Liver (tissue), 9 donors: ENCODE data around the gene GDF2. TPM values are rescaled to one million over a fixed set of nuclear protein-coding genes. Genes with fewer than 3 reads are reported as not detected.

Experiments
- DNase-seq: peaks from one replicate; pipeline ENCODE4 v3.0.0-alpha.2; 2017; ENCODE audit warnings: low spot score
- H3K27ac ChIP-seq, 2 donors: one replicate each; pipeline ENCODE4 v1.7.0; 2013; ENCODE audit warnings: inconsistent platforms in 2 of 2, low read length in 2 of 2, control low read depth in 1 of 2, low read depth in 1 of 2, mild to moderate bottlenecking in 1 of 2
- H3K27me3 ChIP-seq, 4 donors: one replicate each; pipeline versions ENCODE4 v1.6.1 to v1.7.0; 2013; ENCODE audit warnings: low read length in 3 of 4, inconsistent platforms in 1 of 4, mild to moderate bottlenecking in 1 of 4, moderate library complexity in 1 of 4; ENCODE audit not compliant: control insufficient read depth in 4 of 4, insufficient read depth in 4 of 4
- H3K36me3 ChIP-seq, 4 donors: one replicate each; pipeline versions ENCODE4 v1.6.1 to v1.7.0; 2013; ENCODE audit warnings: low read length in 3 of 4, mild to moderate bottlenecking in 3 of 4, low read depth in 1 of 4, moderate library complexity in 1 of 4; ENCODE audit not compliant: control insufficient read depth in 4 of 4, insufficient read depth in 3 of 4
- H3K4me1 ChIP-seq, 4 donors: one replicate each; pipeline versions ENCODE4 v1.6.1 to v1.7.0; 2013; ENCODE audit warnings: low read length in 3 of 4, mild to moderate bottlenecking in 3 of 4, moderate library complexity in 1 of 4; ENCODE audit not compliant: control insufficient read depth in 4 of 4, insufficient read depth in 4 of 4
- H3K4me3 ChIP-seq, 3 donors: one replicate each; pipeline versions ENCODE4 v1.6.1 to v1.7.0; 2013; ENCODE audit warnings: low read length in 3 of 3, control low read depth in 1 of 3, low read depth in 1 of 3, mild to moderate bottlenecking in 1 of 3
- H3K9ac ChIP-seq, 2 donors: one replicate each; pipeline ENCODE4 v1.7.0; 2013; ENCODE audit warnings: low read length in 2 of 2, mild to moderate bottlenecking in 2 of 2, moderate library complexity in 2 of 2, control low read depth in 1 of 2, low read depth in 1 of 2
- H3K9me3 ChIP-seq, 4 donors: one replicate each; pipeline versions ENCODE4 v1.6.1 to v1.7.0; 2013; ENCODE audit warnings: low read length in 3 of 4; ENCODE audit not compliant: control insufficient read depth in 4 of 4
- EGR1 ChIP-seq, 2 donors: IDR thresholded peaks; 2 replicates each; pipeline ENCODE4 v1.6.1; 2016 to 2018; ENCODE audit warnings: antibody characterized with exemption in 2 of 2, low read depth in 2 of 2
- FOXA1 ChIP-seq: IDR thresholded peaks from 2 replicates; pipeline ENCODE4 v1.6.1; 2016; ENCODE audit warnings: antibody characterized with exemption
- FOXA2 ChIP-seq: IDR thresholded peaks from 2 replicates; pipeline ENCODE4 v1.6.1; 2016; ENCODE audit warnings: antibody characterized with exemption
- GABPA ChIP-seq, 2 donors: IDR thresholded peaks in 1 of 2; conservative IDR thresholded peaks in 1 of 2; 2 replicates each; pipeline ENCODE4 v1.6.1; 2016; ENCODE audit warnings: antibody characterized with exemption in 2 of 2, mild to moderate bottlenecking in 1 of 2, moderate library complexity in 1 of 2
- HNF4A ChIP-seq, 2 donors: conservative IDR thresholded peaks; 2 replicates each; pipeline ENCODE4 v1.6.1; 2016; ENCODE audit warnings: antibody characterized with exemption in 2 of 2, mild to moderate bottlenecking in 2 of 2
- HNF4G ChIP-seq: IDR thresholded peaks from 2 replicates; pipeline ENCODE4 v1.6.1; 2016; ENCODE audit warnings: antibody characterized with exemption
- JUND ChIP-seq, 2 donors: IDR thresholded peaks; 2 replicates each; pipeline ENCODE4 v1.6.1; 2016; ENCODE audit warnings: antibody characterized with exemption in 2 of 2
- NR2F2 ChIP-seq: IDR thresholded peaks from 2 replicates; pipeline ENCODE4 v1.6.1; 2016; ENCODE audit warnings: antibody characterized with exemption
- RAD21 ChIP-seq, 2 donors: IDR thresholded peaks; 2 replicates each; pipeline ENCODE4 v1.6.1; 2016; ENCODE audit warnings: antibody characterized with exemption in 2 of 2, mild to moderate bottlenecking in 2 of 2
- RXRA ChIP-seq, 2 donors: IDR thresholded peaks; 2 replicates each; pipeline ENCODE4 v1.6.1; 2017 to 2018; ENCODE audit warnings: antibody characterized with exemption in 2 of 2, mild to moderate bottlenecking in 1 of 2
- SP1 ChIP-seq: IDR thresholded peaks from 2 replicates; pipeline ENCODE4 v1.6.1; 2018; ENCODE audit warnings: antibody characterized with exemption, mild to moderate bottlenecking
- TAF1 ChIP-seq: conservative IDR thresholded peaks from 2 replicates; pipeline ENCODE4 v1.6.1; 2016; ENCODE audit warnings: antibody characterized with exemption, mild to moderate bottlenecking
- YY1 ChIP-seq: IDR thresholded peaks from 2 replicates; pipeline ENCODE4 v1.6.1; 2016; ENCODE audit warnings: antibody characterized with exemption, mild to moderate bottlenecking
- WGBS: extraction: QIAGEN DNeasy Blood & Tissue Kit; methylation state at CpG from one replicate; pipeline ENCODE4 v1.1.7; 2013; 5-methylcytosine and 5-hydroxymethylcytosine counted together
- polyA plus RNA-seq, 2 donors: library from polyadenylated mRNA; stranded (reverse) in 1 of 2; unstranded in 1 of 2; fragments of 200-250 nt in 1 of 2; fragments of >200 nt in 1 of 2; fragmentation: Nextera tagmentation in 1 of 2; extraction: Ambion mirVana in 1 of 2; gene quantifications; one replicate each; pipeline versions ENCODE4 v1.2.1 to v1.2.3, GENCODE V29; 2013 to 2015
- total RNA-seq, 2 donors: library from RNA; depleted of rRNA; stranded (reverse); fragments of >200 nt; gene quantifications; one replicate each; pipeline ENCODE4 v1.2.3, GENCODE V29; 2014
- TF ChIP-seq, protein P1 (sequence below): IDR thresholded peaks from 2 replicates; pipeline ENCODE4 v1.6.1; 2016; ENCODE audit warnings: antibody characterized with exemption
- TF ChIP-seq, protein P2 (sequence below): IDR thresholded peaks from 2 replicates; pipeline ENCODE4 v1.6.1; 2016; ENCODE audit warnings: antibody characterized with exemption, mild to moderate bottlenecking
- TF ChIP-seq, protein P3 (sequence below): fragments of 150-350 bp; IDR thresholded peaks from 2 replicates; pipeline ENCODE4 v1.5.1; 2017; ENCODE audit warnings: improper control_type of control experiment, low read depth, low read length; ENCODE audit not compliant: missing input control
- TF ChIP-seq, protein P4 (sequence below): IDR thresholded peaks from 2 replicates; pipeline ENCODE4 v1.6.1; 2016; ENCODE audit warnings: antibody characterized with exemption
- TF ChIP-seq, protein P5 (sequence below): IDR thresholded peaks from 2 replicates; pipeline ENCODE4 v1.6.1; 2016; ENCODE audit warnings: antibody characterized with exemption
- donor health status: healthy.
- donor health status: healthy.
- donor health status: healthy.
- donor health status: healthy.
- donor health status: healthy.

Gene GDF2
- total and polyA plus RNA-seq, 4 donors: 5.6 to 26.9 (median 14.5) TPM

DNA sequence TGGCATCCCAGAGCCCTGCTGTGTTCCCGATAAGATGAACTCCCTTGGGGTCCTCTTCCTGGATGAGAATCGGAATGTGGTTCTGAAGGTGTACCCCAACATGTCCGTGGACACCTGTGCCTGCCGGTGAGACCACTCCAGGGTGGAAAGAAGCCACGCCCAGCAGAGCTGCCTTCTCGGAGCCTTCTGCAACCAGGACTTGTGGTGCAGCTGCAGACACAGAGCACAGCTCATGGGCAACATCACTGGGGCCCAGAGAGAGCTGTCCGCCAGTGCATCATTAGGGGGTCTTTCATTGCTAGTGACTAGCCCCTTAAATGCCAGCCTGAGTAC, 9.6 kb upstream of the GDF2 start:
- Histone ChIP-seq H3K27ac (no peak overlapping the region), H3K9me3 (no peaks in the 10 kb centered on the region), H3K4me1 (no peaks in the 10 kb centered on the region), H3K36me3 (no peaks in the 10 kb centered on the region), H3K9ac (no peak overlapping the region), H3K4me3 (no peak overlapping the region), H3K27me3 (no peaks in the 10 kb centered on the region)
- WGBS: 75% methylated on average over 7 of the region's 7 CpGs
- DNase-seq: no peak
- TF ChIP-seq JUND (IDR thresholded peaks at IDR 0.05): no peak
- no peak for TF ChIP-seq FOXA2
- no peak for TF ChIP-seq SP1
- TF ChIP-seq RAD21 (IDR thresholded peaks at IDR 0.05): no peak
- TF ChIP-seq TAF1: no peak
- no peak for TF ChIP-seq EGR1 (IDR thresholded peaks at IDR 0.05; ENCODE audit: low read depth in 2 of 2)
- no peak for TF ChIP-seq NR2F2
- TF ChIP-seq RXRA (IDR thresholded peaks at IDR 0.05): no peak
- TF ChIP-seq, protein P1, sequence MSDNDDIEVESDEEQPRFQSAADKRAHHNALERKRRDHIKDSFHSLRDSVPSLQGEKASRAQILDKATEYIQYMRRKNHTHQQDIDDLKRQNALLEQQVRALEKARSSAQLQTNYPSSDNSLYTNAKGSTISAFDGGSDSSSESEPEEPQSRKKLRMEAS: no peak
- TF ChIP-seq FOXA1: no peak
- TF ChIP-seq, protein P2, sequence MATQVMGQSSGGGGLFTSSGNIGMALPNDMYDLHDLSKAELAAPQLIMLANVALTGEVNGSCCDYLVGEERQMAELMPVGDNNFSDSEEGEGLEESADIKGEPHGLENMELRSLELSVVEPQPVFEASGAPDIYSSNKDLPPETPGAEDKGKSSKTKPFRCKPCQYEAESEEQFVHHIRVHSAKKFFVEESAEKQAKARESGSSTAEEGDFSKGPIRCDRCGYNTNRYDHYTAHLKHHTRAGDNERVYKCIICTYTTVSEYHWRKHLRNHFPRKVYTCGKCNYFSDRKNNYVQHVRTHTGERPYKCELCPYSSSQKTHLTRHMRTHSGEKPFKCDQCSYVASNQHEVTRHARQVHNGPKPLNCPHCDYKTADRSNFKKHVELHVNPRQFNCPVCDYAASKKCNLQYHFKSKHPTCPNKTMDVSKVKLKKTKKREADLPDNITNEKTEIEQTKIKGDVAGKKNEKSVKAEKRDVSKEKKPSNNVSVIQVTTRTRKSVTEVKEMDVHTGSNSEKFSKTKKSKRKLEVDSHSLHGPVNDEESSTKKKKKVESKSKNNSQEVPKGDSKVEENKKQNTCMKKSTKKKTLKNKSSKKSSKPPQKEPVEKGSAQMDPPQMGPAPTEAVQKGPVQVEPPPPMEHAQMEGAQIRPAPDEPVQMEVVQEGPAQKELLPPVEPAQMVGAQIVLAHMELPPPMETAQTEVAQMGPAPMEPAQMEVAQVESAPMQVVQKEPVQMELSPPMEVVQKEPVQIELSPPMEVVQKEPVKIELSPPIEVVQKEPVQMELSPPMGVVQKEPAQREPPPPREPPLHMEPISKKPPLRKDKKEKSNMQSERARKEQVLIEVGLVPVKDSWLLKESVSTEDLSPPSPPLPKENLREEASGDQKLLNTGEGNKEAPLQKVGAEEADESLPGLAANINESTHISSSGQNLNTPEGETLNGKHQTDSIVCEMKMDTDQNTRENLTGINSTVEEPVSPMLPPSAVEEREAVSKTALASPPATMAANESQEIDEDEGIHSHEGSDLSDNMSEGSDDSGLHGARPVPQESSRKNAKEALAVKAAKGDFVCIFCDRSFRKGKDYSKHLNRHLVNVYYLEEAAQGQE: no peak
- no peak for TF ChIP-seq GABPA (IDR thresholded peaks at IDR 0.05 in 1 of 2, conservative IDR thresholded peaks at IDR 0.05 in 1 of 2)
- TF ChIP-seq, protein P3, sequence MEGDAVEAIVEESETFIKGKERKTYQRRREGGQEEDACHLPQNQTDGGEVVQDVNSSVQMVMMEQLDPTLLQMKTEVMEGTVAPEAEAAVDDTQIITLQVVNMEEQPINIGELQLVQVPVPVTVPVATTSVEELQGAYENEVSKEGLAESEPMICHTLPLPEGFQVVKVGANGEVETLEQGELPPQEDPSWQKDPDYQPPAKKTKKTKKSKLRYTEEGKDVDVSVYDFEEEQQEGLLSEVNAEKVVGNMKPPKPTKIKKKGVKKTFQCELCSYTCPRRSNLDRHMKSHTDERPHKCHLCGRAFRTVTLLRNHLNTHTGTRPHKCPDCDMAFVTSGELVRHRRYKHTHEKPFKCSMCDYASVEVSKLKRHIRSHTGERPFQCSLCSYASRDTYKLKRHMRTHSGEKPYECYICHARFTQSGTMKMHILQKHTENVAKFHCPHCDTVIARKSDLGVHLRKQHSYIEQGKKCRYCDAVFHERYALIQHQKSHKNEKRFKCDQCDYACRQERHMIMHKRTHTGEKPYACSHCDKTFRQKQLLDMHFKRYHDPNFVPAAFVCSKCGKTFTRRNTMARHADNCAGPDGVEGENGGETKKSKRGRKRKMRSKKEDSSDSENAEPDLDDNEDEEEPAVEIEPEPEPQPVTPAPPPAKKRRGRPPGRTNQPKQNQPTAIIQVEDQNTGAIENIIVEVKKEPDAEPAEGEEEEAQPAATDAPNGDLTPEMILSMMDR: no peak
- TF ChIP-seq, protein P4, sequence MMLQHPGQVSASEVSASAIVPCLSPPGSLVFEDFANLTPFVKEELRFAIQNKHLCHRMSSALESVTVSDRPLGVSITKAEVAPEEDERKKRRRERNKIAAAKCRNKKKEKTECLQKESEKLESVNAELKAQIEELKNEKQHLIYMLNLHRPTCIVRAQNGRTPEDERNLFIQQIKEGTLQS: no peak
- TF ChIP-seq, protein P5, sequence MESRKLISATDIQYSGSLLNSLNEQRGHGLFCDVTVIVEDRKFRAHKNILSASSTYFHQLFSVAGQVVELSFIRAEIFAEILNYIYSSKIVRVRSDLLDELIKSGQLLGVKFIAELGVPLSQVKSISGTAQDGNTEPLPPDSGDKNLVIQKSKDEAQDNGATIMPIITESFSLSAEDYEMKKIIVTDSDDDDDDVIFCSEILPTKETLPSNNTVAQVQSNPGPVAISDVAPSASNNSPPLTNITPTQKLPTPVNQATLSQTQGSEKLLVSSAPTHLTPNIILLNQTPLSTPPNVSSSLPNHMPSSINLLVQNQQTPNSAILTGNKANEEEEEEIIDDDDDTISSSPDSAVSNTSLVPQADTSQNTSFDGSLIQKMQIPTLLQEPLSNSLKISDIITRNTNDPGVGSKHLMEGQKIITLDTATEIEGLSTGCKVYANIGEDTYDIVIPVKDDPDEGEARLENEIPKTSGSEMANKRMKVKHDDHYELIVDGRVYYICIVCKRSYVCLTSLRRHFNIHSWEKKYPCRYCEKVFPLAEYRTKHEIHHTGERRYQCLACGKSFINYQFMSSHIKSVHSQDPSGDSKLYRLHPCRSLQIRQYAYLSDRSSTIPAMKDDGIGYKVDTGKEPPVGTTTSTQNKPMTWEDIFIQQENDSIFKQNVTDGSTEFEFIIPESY: no peak
- no peak for TF ChIP-seq YY1

DNA sequence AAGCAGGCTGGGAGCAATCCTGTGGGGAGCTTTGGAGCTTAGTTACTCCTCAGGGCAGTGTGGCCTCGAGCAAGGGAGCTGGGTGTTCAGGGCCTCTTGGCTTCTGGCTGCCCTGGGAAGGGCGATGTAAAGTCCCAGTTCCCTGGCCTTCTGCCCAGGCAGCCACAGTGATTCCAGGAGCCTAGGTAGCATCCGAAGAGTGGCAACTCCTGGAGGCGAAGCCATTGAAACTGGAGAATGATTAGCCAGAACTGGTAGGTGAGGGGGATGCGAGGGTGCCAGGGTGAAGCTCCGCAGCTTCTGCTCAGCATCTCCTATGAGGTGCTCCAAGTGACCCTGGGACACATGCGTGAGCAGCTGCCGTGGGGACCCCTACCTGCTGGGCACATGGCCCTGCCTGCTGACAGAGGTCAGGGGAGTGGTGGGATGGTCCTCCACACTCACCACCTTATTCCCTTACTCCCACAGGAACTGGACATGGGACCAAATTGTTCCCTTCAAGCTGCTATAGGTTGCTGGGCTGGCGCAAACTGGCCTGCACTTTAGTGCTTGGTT, 7.8 kb upstream of the GDF2 start:
- H3K9ac ChIP-seq: no peak overlapping the region
- H3K4me3 ChIP-seq: no peak overlapping the region
- H3K36me3 ChIP-seq: no peaks in the 10 kb centered on the region
- no peak overlapping the region for H3K27ac ChIP-seq
- no peaks in the 10 kb centered on the region for H3K27me3 ChIP-seq
- no peak for DNase-seq
- no peaks in the 10 kb centered on the region for H3K9me3 ChIP-seq
- 81% methylated on average over 9 of the region's 9 CpGs for WGBS
- H3K4me1 ChIP-seq: no peaks in the 10 kb centered on the region
- TF ChIP-seq HNF4A (conservative IDR thresholded peaks at IDR 0.05) (no peak), RAD21 (IDR thresholded peaks at IDR 0.05) (no peak), FOXA1 (no peak), EGR1 (IDR thresholded peaks at IDR 0.05; ENCODE audit: low read depth in 2 of 2) (no peak), SP1 (no peak), YY1 (no peak), JUND (IDR thresholded peaks at IDR 0.05) (no peak), GABPA (IDR thresholded peaks at IDR 0.05 in 1 of 2, conservative IDR thresholded peaks at IDR 0.05 in 1 of 2) (no peak), RXRA (IDR thresholded peaks at IDR 0.05) (no peak), HNF4G (no peak), NR2F2 (no peak), TAF1 (no peak)
- TF ChIP-seq, protein P1: no peak
- TF ChIP-seq, protein P5: no peak
